Left kidney (tissue), 2 donors: Measurements from ENCODE around the gene SYPL1. TPM values are rescaled to one million over a fixed set of nuclear protein-coding genes. Genes with fewer than 3 reads are reported as not detected.

Experiments used
- DNase-seq: peaks from one replicate; pipeline ENCODE4 v3.0.0-alpha.2; 2013
- polyA plus RNA-seq: library from polyadenylated mRNA; unstranded; fragments of 120-200 nt; gene quantifications from one replicate; pipeline ENCODE4 v1.2.1, GENCODE V29; 2013; ENCODE audit not compliant: insufficient read length

The SYPL1 gene
- polyA plus RNA-seq, 1 donor: 151 TPM

- DNase-seq: no peak
Observed at GRCh38 chr7:106052681-106053080, 59.4 kb downstream of the SYPL1 start.

GRCh38 chr7:106050746-106051117 is 61.4 kb downstream of the SYPL1 start:
- no peak for DNase-seq

- DNase-seq: no peak
Observed at GRCh38 chr7:106050002-106050745, 61.9 kb downstream of the SYPL1 start.

GRCh38 chr7:106049139-106049752 is 62.9 kb downstream of the SYPL1 start:
- no peak for DNase-seq

- no peak for DNase-seq
Observed at GRCh38 chr7:106048706-106049020, 63.4 kb downstream of the SYPL1 start.

GRCh38 chr7:106047818-106048705 is 64.0 kb downstream of the SYPL1 start:
- DNase-seq: no peak

- DNase-seq: no peak
Observed at GRCh38 chr7:106047184-106047583, 64.9 kb downstream of the SYPL1 start.

GRCh38 chr7:106045586-106045985 is 66.5 kb downstream of the SYPL1 start:
- no peak for DNase-seq

- no peak for DNase-seq
Observed at GRCh38 chr7:106045139-106045538, 67.0 kb downstream of the SYPL1 start.

- no peak for DNase-seq
Observed at GRCh38 chr7:106042196-106042611, 69.9 kb downstream of the SYPL1 start.

- no peak for DNase-seq
Observed at GRCh38 chr7:106041140-106041717, 70.9 kb downstream of the SYPL1 start.

Other genes starting within 250 kb of the SYPL1 start
- gene ATXN7L1, start 235.7 kb downstream of the SYPL1 start, polyA plus RNA-seq: 14.3 TPM
- 15.8 TPM for gene CDHR3, start 149.0 kb downstream of the SYPL1 start, polyA plus RNA-seq
- 51.2 TPM for gene NAMPT, start 172.7 kb upstream of the SYPL1 start, polyA plus RNA-seq